ENCODE data around the gene HCN3. TPM values are rescaled to one million over a fixed set of nuclear protein-coding genes. Genes with fewer than 3 reads are reported as not detected.
"Not testable (repeated sequence)": the region's sequence is repeated elsewhere in the genome, so short reads cannot be mapped to it uniquely, and the experiment has no call there.

The HCN3 gene
- 4.3 TPM for polyA plus RNA-seq (ENCODE audit: insufficient read length)

DNA sequence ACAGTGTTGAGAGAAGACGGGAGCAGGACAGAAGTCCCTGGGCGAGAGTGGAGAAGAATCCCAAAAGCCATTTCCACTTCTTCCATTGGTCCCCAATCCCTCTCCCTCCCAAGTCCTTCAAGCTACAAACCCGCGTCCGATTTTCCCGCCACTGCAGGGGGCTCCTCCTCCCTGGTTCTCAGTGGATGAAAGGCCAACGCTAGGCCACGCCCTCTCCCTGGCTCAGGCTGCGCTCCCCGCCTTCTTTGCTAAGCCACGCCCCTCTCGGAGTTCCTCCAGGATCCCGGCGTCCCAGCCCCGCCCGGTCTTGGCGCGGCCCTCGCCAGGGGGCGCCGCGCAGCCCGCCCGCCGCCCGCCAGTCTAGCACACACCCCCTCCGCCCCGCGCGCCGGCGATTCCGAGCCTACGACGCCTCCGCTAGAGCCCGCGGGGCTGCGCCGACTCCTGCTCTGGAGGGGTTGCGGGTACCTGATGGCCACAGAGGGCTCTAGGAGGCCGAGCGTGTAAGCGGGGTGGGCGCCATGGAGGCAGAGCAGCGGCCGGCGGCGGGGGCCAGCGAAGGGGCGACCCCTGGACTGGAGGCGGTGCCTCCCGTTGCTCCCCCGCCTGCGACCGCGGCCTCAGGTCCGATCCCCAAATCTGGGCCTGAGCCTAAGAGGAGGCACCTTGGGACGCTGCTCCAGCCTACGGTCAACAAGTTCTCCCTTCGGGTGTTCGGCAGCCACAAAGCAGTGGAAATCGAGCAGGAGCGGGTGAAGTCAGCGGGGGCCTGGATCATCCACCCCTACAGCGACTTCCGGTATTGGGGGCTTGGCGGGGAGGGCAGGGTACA is at the start of gene HCN3:
HCN3 (plus strand) TSS at position 394 of the 832 bp plus-strand sequence; CDS start at position 522, 128 bp downstream.
- DNase-seq (ENCODE audit: low read depth) = peak; percentile 91

DNA sequence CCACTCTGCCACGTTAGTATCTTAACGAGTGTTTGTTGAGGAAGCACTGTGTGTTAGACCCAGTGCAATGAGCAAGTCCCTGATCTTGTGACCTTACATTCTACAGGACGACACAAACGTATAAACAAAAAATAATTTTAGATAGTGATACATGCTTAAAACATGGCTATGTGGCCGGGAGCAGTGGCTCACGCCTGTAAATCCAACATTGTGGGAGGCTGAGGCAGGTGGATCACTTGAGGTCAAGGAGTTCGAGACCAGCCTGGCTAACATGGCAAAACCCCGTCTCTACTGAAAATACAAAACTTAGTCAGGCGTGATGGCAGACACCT is 49.2 kb upstream of the HCN3 start:
- DNase-seq (ENCODE audit: low read depth) = no peak

GRCh38 chr1:155231302-155231701 is 46.0 kb upstream of the HCN3 start:
- DNase-seq (ENCODE audit: low read depth) = not testable (repeated sequence)

GRCh38 chr1:155232001-155232978 is 45.0 kb upstream of the HCN3 start:
- DNase-seq (ENCODE audit: low read depth) = peak; percentile 85

GRCh38 chr1:155233502-155233901 is 43.8 kb upstream of the HCN3 start:
- DNase-seq (ENCODE audit: low read depth) = not testable (repeated sequence)

DNA sequence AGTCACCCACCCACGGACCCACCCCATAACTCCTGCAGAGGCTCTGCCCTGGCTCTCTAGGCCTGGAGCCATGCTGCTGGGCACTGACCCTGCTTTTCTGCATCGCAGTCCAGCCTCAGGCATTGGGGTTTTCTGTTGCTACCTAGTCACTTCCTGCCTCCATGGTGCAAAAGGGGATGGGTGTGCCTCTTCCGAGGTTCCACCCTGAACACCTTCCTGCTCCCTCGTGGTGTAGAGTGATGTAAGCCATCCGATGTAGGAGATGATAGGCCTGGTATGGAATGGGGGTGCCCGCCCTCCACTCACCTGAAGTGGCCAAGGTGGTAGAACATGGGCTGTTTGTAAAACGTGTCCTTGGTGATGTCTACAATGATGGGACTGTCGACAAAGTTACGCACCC is 41.9 kb upstream of the HCN3 start:
- DNase-seq (ENCODE audit: low read depth) = not testable (repeated sequence)

DNA sequence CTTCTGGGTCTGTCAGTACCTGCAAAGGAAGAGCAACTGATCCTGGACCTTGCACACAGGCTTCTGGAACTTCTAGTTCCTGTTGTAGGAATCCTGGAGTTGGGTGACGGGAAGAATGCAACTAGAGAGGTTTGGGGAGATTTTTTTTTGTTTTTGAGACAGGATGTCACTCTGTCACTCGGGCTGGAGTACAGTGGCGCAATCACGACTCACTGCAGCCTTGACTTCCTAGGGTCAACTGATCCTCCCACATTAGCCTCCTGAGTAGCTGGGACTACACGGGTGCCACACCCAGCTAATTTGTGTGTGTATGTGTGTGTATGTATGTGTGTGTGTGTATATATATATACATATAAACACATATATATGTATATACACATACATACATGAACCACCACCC is 40.8 kb upstream of the HCN3 start:
- no peak for DNase-seq (ENCODE audit: low read depth)

GRCh38 chr1:155241069-155241679 is 36.1 kb upstream of the HCN3 start:
- no peak for DNase-seq (ENCODE audit: low read depth)

DNA sequence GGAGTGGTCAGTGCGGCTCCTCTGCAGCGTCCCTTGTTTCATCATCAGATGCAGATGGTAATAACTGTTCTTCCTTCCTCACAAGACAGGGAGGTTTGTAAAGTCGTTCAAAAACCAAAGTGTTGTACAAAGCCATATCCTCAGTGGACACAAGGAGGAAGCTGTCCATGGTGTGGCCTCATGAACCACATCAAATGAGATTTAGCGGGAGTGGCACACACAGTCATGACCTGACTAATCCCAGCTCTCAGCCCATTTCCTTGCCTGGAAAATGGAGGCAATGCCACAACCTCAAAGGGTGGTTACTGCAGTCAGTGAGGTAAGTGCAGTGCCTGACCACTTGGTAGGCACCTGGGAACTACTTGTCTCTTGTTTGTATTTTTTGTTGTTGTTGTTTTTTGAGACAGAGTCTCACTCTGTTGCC is 35.4 kb upstream of the HCN3 start:
- DNase-seq (ENCODE audit: low read depth) = no peak

- DNase-seq (ENCODE audit: low read depth) = no peak
Measured at GRCh38 chr1:155242805-155243358, 34.4 kb upstream of the HCN3 start.

DNA sequence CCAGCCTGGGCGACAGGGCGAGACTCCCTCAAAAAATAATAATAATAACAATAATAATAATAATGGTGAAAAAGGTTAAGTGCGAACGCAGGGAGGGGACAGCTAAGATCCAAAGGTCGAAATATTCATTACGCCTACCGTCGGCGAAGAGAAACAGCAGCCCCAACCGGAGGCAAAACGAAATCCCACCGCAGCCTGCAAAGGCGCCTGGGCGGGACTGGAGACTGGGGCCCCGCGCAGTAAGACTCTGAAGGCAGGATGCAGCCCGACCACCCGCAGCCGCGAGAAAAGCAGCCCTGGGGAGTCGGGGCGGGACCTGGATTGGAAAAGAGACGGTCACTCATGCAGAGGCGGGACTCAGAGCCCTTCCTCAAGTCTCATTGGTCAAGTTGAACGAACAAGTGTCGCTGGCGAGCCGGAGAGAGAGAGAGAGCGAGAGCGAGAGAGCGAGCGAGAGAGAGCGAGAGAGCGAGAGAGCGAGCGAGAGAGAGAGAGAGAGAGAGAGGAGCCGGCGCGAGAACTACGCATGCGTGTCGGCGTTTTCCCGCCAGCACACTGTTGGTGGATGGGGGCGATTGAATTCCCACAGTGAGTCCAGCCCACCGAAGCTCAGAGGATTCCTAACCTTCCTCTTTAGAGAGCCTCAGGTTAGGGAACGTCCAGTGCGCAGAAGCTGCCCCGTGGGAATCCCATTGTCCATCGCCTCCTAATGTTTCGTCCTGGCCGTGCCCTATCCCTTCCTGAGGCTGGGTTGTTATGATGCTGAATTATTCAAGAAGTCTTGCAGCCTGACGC is 32.7 kb upstream of the HCN3 start:
- DNase-seq (ENCODE audit: low read depth) = peak; percentile 98

DNA sequence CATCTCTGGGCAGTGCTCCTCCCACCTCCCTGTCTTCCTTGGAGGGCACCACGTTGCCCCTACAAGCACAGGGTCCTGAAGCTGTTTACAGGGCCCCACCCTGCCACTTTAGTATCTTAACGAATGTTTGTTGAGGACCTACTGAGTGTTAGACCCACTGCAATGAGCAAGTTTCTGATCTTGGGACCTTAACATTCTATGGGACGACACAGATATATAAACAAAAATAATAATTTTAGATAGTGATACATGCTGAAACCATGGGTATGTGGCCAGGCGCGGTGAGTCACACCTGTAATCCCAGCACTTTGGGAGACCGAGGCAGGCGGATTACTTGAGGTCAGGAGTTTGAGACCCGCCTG is 32.1 kb upstream of the HCN3 start:
- DNase-seq (ENCODE audit: low read depth) = no peak

DNA sequence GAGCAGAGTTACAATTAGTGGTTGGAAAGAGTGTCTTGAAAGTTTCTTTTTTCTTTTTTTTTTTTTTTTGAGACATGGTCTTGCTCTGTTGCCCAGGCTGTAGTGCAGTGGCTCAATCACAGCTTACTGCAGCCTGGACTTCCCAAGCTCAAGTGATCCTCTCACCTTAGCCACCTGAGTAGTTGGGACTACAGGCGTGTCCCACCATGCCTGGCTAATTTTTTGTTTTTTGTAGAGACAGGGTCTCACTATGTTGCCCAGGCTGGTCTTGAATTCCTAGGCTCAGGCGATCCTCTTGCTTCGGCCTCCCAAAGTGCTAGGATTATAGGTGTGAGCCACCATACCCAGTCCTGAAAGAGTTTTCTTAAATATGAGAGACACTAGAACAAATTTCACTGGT is 30.5 kb upstream of the HCN3 start:
- not testable (repeated sequence) for DNase-seq (ENCODE audit: low read depth)

- DNase-seq (ENCODE audit: low read depth) = no peak
Measured at GRCh38 chr1:155247667-155248553, 29.4 kb upstream of the HCN3 start.

GRCh38 chr1:155250246-155250632 is 27.0 kb upstream of the HCN3 start:
- DNase-seq (ENCODE audit: low read depth) = no peak

GRCh38 chr1:155250633-155251449 is 26.4 kb upstream of the HCN3 start:
- peak; percentile 53 for DNase-seq (ENCODE audit: low read depth)

- DNase-seq (ENCODE audit: low read depth) = no peak
Measured at GRCh38 chr1:155251566-155251965, 25.7 kb upstream of the HCN3 start.

DNA sequence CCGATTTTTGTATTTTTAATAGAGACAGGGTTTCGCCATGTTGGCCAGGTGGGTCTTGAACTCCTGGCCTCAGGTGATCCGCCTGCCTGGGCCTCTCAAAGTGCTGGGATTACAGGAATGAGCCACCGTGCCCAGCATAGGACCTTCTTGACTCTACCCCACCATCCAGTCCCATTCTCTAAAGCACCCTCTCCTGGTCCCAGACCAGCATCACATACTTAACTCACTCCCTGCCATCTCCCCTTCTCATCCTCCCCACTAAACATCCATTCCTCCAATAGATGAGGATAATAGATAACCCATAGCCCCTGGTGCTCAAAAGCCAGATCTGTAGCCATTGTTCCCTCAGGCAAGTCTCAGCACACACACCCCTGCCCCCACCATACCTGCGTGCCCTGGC is 24.1 kb upstream of the HCN3 start:
- DNase-seq (ENCODE audit: low read depth) = no peak

DNA sequence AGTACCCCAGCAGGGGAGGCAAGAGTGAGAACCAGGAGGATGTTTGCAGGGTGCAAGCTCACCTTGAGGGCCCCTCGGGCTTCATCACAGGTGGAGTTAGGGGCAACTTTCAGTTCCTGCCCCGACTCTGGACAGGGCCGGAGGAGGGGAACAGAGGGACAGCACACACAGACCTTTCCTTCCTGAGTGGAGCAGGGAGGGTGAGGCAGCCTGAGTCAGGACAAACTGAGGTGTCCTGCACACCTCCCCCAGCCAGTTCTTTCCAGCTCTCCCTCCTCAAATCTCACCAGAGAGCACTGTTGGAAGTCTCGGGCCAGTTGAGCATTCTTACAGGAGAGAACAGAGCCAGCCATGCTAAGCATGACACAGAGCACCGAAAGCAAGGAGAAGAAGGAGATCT is 23.5 kb upstream of the HCN3 start:
- no peak for DNase-seq (ENCODE audit: low read depth)

All from forelimb muscle (tissue), 1 donor.